GM18907 (cell line): ENCODE results near the gene BMPR2.

ENCODE experiments used
- ATAC-seq: cut with Tn5 transposase; IDR thresholded peaks from one replicate; pipeline ENCODE4 v1.9.1; 2021; ENCODE audit warnings: mild to moderate bottlenecking, moderate library complexity; ENCODE audit not compliant: unreplicated experiment

Gene BMPR2

DNA sequence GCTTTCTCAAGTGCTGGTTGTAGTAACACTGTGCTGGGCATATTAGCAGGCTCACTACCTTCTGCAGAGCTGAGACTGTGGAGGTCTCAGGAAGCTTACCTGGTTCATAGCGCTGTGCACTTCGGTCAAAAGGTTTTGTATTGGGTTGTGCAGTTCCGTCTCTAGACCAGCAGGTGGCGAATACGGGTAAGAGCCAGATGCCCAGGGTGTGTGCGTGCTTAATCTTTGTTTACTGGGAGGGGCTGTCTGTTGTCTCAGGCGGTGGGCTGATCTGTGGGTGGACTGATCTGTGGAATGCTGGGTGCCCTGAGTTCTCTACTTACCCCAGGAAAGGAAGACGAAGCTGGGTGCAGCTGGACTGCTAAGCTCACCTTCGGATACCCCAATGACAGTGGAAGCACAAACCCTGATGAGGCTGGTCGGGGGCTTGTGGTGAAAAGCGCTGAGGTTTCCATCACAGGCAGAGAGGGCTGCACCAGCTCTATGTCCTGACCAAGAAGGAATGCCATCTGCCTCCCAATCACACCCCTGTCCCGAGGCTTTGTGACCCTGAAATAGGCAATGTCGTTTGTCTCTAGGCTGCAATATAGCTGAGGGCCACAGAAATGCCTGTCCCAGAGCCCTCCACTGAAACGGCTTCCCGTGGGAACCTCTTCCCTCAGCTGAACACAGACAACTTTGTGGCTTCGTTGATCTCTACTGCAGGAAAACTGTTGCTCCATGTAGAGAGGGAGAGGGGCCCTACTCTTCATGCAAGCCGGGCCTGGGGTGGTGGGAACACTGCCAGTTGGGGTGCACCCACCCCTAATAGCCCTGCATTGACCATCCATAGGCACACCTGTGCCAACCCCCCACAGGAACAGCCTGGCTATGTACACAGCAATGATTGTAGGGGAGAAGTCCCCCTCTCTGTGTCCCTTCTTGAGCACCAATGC, 212.8 kb downstream of the BMPR2 start:
- ATAC-seq = peak; percentile 72

GRCh38 chr2:202589582-202589949, 213.4 kb downstream of the BMPR2 start:
- no peak for ATAC-seq

GRCh38 chr2:202592566-202592965, 216.4 kb downstream of the BMPR2 start:
- ATAC-seq = no peak

GRCh38 chr2:202599105-202599504, 223.0 kb downstream of the BMPR2 start:
- no peak for ATAC-seq

DNA sequence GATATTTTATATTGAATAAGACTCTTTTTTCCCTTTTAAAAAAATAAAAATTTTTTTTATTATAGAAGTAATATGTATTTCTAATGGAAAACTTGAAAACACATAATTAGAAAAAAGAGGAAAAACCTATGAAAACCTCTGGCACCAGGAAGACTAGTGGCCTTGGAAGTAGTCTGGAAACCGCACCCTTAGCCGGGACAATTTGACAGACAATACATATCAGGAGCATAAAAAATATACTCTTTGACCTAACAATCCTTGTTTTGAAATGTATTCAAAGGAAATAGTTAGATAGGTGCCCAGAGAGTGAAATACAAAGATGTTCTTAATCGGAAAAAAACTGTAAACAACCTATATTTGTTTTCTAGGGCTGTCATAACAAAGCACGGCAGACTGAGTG, 223.8 kb downstream of the BMPR2 start:
- no peak for ATAC-seq

DNA sequence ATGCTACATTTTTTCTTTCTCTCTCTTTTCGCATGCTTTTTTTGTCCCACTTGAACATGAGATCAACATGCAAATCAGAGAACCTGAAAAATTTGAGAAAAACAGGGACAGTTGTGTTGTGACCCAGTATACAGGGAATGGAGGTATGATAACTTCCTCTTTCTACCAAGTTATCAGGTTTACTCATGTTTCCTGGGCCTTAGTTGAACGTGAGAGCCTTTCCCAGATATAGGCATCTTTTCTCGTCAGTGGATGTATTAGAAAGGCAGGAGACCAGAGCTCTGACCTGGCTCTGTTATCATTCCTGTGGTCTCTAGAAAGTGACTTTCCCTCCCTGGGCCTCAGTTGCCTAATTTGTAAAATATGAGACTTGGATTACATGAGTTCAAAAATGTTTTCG, 228.6 kb downstream of the BMPR2 start:
- no peak for ATAC-seq

GRCh38 chr2:202605174-202605573, 229.0 kb downstream of the BMPR2 start:
- no peak for ATAC-seq

DNA sequence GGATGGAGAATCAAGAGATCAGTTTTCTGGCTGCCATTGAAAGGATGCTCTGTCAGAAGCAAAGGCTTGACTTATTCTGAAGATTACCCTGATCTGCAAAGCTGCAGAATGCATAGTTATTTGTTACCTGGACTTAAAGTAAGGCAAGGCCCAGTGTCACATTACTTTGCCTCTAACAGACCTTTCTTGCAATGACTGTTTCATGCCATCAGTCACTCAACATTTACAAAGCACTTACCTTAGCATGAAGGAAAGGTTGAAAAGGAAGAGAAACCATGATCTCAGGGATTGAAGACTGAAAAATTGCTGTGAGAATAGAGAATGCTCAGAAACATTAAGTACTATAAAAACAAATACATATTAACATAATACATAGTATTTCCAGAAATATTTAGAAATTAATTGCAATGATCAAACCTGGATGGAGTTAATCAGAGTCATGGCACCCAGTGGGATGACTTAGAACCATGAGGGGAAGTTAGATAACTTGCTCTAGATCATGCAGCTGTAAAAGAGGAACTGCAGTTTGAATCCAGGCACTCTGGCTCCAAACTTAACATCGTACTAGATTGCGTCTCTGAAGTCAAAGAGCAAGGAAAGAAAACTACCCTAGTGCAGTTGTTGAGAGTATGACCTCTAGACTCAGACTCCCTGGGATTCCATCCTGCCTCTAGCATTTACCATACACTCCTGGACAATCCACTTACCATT, 232.2 kb downstream of the BMPR2 start:
- ATAC-seq = no peak

DNA sequence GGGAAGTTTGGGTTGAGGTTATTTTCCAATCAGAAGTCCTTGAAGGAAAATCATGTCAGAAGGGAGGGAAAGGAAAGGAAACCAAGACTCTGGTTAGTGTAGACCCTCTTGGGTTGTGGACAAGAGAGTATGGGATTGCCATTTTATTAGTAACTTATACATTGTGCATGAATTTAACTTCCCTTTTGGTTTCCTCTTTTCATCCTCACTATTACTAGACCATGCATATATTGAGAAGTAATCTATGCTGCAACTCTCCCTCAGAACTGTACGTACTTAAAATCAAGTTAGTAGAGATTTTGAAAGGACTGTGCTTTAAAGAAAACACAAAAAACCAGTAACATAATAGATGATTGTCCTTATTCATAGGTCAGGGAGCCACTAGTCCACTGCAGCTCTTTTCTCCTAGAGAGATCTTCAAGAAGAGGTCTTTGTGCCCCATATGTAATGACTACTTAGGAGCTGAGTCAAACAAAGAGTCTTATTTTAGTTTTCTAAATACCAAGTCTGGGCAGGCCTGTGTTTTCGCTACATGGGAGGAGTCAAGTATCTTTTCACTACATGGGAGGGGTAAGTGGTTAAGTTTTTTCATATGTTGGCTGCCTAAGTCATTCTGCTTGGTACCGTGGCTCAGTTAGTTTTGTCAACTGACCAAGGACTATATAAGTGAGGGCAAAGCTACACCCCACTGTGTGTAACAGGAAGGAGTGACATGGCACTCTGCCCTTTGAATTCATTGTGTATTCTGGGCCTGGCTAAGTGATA, 233.4 kb downstream of the BMPR2 start:
- ATAC-seq = peak; percentile 97

DNA sequence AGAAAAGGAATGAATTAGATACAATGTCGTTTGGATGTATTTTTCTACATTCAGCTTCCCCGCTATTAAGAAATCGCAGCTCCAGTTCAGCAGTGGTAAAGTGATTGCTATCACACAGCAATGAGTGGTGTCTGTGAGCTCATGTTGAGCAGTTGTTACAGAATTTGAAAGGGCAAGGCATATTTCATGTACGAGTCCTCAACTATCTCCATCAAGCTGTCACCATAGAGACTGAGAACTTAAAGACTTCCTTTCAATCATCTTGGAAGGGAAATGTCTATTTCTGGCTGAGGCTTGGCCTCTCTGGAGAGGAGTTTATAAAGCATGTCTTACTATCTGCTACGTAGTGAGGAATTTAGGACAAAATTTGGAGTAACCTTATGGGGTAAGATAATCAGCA, 234.3 kb downstream of the BMPR2 start:
- no peak for ATAC-seq

- no peak for ATAC-seq
Observed at GRCh38 chr2:202612145-202612544, 236.0 kb downstream of the BMPR2 start.

- no peak for ATAC-seq
Observed at GRCh38 chr2:202613479-202613878, 237.4 kb downstream of the BMPR2 start.
